ENCODE results near the gene NFIL3.
"Not testable (repeated sequence)": the region's sequence is repeated elsewhere in the genome, so short reads cannot be mapped to it uniquely, and the experiment has no call there.

The NFIL3 gene, protein sequence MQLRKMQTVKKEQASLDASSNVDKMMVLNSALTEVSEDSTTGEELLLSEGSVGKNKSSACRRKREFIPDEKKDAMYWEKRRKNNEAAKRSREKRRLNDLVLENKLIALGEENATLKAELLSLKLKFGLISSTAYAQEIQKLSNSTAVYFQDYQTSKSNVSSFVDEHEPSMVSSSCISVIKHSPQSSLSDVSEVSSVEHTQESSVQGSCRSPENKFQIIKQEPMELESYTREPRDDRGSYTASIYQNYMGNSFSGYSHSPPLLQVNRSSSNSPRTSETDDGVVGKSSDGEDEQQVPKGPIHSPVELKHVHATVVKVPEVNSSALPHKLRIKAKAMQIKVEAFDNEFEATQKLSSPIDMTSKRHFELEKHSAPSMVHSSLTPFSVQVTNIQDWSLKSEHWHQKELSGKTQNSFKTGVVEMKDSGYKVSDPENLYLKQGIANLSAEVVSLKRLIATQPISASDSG

DNA sequence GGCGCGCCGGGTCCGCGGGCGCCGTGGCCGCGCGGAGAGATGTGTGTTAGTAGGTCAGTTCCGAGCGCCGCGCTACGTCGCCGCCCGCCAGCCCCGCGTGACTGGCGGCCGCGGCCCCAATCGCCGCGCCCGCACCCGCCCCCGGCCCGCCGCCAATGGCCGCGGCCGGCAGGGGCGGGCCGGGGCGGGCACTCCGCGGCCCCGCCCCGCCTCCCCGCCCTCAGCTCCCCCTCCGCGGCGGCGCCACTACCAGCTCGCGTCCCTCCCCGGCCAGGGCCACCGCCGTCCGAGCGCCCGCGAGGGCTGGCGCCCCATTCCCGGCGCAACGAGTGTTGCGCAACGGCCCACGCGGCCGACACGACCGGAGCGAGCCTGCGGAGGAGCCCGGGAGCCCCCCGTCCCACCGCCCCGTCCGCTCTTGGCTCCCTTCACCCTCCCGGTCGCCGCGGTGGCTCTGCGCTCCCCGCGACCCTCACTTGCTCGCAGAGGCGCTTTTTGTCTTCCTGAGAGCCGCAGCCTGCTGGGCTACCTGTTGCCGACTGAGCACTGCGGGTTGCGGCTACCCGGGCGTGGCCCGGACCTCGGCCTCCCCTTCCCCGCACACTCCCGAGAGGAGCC, at the start of gene NFIL3:
Gene NFIL3, minus strand, starts transcription at position 48 of the 618 bp plus-strand sequence. CDS start 13,098 bp downstream, outside the sequence.
- DNase-seq: no peak

GRCh38 chr9:91471524-91471923, 47.9 kb upstream of the NFIL3 start:
- DNase-seq: not testable (repeated sequence)

- no peak for DNase-seq
These were observed 41.8 kb upstream of the NFIL3 start for GRCh38 chr9:91465420-91465819.

DNA sequence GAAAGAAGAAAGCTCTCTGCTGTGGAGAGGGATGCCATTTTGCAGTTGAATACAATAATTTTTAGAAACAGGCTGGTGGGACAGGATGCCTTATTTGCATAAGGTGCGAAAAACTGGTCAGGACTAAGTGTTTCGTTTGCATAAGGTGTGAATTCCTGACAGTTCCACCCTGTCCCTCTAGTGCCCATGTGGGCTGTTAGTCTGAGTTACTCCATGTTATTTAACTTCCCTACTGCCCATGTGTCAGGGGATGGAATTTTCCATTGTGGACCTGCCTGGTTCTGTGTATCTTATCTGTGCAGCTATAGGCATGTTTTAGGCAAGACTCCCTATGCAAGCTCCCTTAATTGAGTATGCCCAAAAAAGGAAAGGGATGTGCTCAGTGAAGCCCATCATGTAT, 35.3 kb upstream of the NFIL3 start:
- no peak for DNase-seq

DNA sequence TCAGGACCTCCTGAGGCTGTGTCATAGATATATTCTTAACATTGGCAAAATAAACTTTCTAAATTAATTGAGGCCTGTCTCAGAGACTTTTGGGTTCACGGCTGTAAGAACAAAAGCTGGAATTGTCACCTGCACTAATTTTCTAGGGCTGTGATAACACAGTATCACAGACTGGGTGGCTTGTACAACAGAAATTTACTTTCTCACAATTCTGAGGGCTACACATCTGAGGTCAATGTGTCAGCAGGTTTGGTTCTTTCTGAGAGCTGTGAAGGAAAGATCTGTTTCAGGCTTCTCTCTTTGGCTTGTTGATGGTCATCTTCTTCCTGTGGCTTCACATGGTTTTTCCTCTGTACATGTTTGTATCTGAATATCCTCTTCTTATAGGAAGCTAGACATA, 29.2 kb upstream of the NFIL3 start:
- no peak for DNase-seq

GRCh38 chr9:91451431-91452270, 28.0 kb upstream of the NFIL3 start:
- DNase-seq: no peak

DNA sequence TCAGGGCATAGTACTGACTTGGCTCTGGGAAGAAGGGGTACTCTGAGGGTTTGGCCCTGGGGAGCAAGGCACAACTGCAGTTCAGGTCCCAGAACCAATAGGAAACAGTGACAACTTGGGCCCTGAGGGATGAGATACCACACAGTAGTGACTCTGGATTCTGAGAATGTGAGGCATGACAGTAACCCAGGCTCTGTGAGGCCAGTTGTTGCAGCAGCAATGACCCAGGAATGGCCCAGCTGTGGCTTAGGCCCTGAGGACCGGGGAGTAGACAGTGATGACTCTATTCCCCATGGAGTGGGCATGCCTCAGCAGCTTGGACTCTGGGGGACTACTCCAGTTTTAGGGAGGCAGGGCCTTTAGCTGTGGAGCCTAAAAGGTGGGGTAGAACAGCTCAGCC, 21.5 kb upstream of the NFIL3 start:
- DNase-seq: no peak

DNA sequence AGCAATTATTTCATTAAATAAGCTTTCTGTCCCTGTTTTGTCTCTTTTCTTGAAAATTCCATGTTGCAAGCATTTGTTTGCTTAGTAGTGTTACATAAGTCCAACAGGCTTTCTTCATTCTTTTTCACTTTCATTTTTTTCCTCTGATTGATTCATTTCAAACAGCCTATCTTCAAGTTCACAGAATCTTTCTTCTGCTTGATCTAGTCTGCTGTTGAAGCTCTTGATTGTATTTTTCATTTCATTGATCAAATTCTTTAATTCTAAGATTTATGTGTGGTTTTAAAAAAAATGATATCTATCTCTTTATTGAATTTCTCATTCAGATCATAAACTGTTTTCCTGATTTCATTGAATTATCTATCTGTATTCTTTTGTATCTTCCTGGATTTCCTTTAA, 20.4 kb upstream of the NFIL3 start:
- DNase-seq: no peak

GRCh38 chr9:91443321-91443993, 19.8 kb upstream of the NFIL3 start:
- DNase-seq: no peak

DNA sequence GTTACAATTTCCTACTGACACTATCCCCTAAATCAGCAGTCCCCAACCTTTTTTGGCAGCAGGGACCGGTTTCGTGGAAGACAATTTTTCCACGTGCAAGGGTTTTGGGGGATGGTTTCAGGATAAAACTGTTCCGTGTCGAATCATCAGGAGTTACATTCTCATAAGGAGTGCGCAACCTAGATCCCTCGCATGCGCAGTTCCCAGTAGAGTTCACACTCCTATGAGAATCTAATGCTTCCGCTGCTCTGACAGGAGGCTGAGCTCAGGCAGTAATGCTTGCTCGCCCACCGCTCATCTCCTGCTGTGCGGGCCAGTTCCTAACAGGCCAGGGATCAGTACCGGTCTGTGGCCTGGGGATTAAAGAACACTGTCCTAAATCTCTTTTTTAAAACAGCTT, 13.2 kb upstream of the NFIL3 start:
- no peak for DNase-seq

GRCh38 chr9:91433180-91433579, 9.5 kb upstream of the NFIL3 start:
- DNase-seq: no peak

- DNase-seq: no peak
These were observed 7.9 kb upstream of the NFIL3 start for GRCh38 chr9:91431485-91431884.

DNA sequence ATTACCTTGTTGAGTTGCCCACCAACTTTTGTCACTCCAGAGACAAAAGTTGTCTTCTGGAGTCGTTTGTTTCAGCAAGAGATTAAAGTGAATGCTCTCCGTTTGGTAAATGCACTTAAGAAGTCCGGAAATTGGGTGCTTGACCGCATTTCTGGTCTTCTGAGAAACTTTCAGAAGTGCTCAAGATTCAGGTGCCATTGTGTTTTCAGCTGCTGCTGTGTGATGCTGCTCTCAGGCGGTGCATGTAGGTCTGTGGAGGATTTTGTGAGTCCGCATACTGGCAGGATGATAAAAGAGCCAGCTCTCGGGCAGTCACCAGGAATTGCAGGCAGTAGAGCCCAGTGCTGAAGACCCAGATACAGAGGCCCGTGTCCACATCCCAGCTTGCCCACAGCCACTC, 5.9 kb upstream of the NFIL3 start:
- no peak for DNase-seq

DNA sequence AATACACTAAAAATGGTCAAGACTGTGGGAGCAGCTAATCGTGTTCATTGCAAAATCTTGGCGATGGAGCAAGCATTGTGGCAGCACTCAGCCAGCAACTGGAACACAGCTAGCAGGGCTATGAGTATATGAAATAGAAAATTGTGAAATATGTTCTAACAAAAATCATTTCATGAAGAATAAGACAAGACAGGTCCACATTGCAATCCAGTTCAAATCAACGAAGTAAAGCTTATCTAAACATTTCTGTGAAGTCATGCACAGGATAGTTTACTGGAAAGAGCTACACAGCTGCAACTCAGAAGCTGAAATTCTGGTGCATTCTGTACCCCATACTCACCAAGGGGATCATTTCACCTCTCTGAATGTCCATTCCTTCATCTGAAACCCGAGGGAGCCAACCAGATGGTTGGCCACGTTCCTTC, 5.3 kb upstream of the NFIL3 start:
- no peak for DNase-seq

- no peak for DNase-seq
These were observed 4.8 kb upstream of the NFIL3 start for GRCh38 chr9:91428436-91428835.

DNA sequence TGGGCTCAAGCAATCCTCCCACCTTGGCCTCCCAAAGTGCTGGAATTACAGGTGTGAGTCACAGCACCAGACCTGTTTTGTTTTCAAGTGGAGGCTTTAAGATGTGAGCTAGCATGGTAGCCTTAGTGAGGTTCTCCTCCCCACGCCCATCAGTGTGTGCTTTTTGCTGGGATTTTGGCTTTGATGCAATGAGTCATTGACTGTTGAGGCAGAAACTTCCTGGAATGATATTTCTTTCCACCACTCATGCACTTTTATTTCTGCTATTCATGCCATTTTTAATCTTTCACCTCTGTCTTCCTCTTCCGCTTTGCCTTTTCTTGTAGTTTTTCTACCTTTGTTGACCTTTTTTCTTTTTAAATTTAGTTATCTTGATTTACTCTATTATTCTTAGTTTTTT, 4.2 kb upstream of the NFIL3 start:
- no peak for DNase-seq

GRCh38 chr9:91426123-91426745, 2.6 kb upstream of the NFIL3 start:
- no peak for DNase-seq

GRCh38 chr9:91425271-91425670, 1.6 kb upstream of the NFIL3 start:
- no peak for DNase-seq

GRCh38 chr9:91424403-91425176, 958 bp upstream of the NFIL3 start:
- no peak for DNase-seq

DNA sequence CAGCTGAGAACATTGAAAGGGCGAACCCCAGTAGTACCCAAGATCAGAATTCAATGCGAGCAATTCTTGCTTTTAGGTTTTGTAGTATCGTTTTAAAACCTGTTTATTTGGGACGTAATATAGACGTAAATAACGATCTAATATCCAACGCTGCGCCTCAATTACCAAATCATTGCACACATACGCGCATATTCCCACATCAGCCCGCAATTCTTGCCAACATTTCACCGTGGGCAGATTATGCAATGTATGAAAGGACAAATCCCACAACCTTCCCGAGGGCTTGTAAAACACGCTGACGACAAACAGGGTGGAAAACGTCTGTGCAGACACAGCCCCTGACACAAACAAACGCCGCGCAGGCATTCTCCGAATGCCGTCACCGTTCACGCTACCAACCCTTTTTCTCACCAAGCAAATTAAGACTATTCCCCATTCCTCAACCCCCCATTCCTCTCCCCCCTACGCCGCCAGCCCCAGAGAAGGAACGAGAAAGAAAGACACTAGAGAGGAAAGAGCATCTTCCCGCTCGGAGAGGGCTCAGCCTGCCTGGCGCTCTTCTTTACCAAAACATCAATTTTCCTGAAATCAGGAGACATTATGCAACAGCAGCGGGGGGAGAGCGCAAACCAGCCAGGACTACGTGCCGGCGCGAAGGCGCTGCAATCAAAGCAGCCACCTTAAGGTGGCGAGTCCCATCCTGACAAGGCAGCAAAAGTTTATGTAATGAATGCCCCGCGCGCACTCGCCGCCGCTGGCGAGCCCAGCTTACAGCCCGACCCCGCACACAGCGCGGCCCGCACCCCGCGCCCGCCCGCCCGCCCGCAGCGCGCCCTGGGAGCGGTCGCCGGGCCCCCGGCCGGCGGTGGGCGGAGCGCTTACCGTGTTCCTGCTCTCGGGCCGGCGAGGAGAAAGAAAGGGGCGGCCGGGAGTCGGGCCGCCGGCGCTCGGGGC, 597 bp downstream of the NFIL3 start:
- no peak for DNase-seq
